NCI-H526 (cell line): ENCODE data around the gene PCDH15.
"Not testable (repeated sequence)": the region's sequence is repeated elsewhere in the genome, so short reads cannot be mapped to it uniquely, and the experiment has no call there.

Source experiments
- DNase-seq, 2 experiments: peaks; one replicate each; lab custom pipeline; 2025; lab: John Stamatoyannopoulos, UW

PCDH15 gene

GRCh38 chr10:54394598-54394997, 406.4 kb downstream of the PCDH15 start:
- DNase-seq = not testable (repeated sequence)

DNA sequence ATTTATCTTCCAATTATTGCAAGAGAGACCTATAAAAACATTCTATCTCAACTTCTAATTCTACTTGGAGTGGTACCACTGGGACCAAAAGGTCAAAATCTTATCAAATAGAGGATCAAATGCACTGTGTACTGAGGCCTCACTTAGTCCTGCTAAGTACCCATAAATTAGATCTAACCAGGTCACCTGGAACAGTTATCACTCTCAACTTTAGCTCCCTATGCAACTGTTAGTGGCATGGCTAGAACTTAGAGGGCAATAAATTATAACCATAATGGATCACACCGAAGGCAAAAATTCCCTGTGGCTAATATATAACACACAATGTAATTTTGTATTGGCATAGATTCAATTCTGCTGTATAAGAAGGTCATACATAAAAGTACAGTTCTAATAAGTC, 428.9 kb downstream of the PCDH15 start:
- no peak for DNase-seq

- DNase-seq = no peak
Observed at GRCh38 chr10:54368984-54369383, 432.0 kb downstream of the PCDH15 start.

DNA sequence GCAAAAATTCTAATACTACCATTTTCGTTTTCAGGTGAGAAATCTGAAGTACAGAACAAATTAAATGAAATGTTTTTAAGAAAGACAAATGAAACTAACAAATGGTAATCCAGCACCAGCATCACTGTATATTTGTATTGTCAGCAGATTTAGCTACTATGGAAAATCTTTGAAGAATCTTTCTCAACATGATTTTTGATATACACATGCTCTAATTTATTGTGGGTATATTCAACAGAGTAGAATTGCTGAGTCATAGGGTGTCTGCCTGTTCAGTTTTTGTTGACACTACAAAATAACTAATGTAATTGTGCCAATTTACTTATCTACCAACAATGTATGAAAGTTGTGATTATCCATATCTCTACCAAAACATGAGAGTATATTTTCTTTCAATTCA, 437.6 kb downstream of the PCDH15 start:
- DNase-seq = no peak

DNA sequence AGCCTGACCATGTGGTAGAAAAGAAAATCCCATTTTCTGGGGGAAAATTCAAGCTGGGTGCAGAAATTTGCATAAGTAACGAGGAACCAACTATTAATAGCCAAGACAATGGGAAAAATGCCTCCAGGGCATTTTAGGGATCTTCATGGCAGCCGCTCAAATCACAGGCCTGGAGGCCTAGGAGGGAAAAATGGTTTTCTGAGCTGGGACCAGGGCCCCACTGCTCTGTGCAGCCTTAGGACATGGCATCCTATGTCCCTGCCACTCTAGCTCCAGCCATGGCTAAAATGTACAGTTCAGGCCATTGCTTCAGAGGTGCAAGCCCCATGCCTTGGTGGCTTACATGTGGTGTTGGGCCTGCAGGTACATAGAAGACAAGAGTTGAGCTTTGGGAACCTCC, 459.0 kb downstream of the PCDH15 start:
- DNase-seq = no peak

DNA sequence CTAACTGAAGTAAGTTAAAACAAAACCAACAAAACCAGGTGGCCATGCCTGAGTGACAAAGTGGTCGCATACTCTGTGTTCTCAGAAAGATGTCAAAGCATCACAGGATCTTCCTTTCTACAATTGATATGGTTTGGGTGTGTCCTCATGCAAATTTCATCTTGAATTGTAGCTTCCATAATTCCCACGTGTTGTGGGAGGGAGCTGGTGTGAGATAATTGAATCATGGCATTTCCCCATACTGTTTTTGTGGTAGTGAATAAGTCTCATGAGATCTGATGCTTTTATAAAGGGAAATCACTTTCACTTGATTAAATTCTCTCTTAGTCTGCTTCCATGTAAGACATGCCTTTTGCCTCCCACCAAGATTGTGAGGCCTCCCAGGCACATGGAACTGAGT, 465.7 kb downstream of the PCDH15 start:
- DNase-seq = no peak

GRCh38 chr10:54319341-54319740, 481.7 kb downstream of the PCDH15 start:
- no peak for DNase-seq

DNA sequence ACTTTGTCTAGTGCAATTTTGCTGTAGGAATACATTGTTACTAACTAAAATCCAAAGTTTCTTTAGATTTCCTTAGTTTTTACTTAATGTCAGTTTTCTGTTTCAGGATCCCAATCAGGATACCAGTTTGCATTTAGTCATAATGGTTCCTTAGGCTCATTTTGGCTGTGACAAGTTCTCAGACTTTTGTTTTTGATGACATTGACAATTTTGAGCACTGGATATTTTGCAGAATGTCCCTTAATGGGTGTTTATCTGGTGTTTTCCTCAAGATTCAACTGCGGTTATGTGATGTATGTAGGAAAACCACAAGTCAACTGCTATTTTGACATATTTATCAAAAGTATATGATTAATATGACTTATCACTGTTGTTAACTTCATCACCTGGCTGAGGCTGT, 482.6 kb downstream of the PCDH15 start:
- DNase-seq = no peak

DNA sequence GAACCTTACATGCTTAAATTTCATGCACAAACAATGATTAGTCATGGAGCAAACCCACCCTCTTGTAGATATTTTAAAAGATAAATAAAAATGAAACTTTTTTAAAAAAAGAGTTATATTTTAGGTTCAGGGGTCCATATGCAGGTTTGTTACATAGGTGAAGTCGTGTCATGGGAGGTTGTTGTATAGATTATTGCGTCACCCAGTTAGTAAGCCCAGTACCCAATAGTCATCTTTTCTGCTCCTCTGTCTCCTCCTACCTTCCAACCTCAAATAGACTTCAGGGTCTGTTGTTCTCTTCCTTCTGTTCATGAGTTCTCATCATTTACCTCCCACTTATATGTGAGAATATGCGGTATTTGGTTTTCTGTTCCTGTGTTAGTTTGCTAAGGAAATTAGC, 486.6 kb downstream of the PCDH15 start:
- no peak for DNase-seq

GRCh38 chr10:54284526-54285193, 516.4 kb downstream of the PCDH15 start:
- DNase-seq = no peak

- DNase-seq = no peak
Observed at GRCh38 chr10:54282012-54282411, 519.0 kb downstream of the PCDH15 start.

DNA sequence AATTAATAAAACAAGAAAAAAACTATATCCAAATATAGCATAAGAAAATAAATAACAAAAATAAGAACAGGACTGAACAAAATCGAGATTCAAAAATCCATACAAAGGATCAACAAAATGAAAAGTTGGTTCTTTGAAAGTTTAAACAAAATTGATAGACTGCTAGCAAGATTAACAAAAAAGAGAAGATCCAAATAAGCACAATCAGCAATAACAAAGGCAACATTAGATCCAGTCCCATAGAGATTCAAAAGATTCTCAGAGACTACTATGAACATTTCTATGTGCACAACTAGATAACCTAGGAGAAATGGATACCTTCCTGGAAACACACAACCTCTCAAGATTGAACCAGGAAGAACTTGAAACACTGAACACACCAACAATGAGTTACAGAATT, 534.6 kb downstream of the PCDH15 start:
- no peak for DNase-seq

GRCh38 chr10:54262726-54263125, 538.3 kb downstream of the PCDH15 start:
- no peak for DNase-seq

GRCh38 chr10:54259104-54259503, 541.9 kb downstream of the PCDH15 start:
- DNase-seq = no peak

DNA sequence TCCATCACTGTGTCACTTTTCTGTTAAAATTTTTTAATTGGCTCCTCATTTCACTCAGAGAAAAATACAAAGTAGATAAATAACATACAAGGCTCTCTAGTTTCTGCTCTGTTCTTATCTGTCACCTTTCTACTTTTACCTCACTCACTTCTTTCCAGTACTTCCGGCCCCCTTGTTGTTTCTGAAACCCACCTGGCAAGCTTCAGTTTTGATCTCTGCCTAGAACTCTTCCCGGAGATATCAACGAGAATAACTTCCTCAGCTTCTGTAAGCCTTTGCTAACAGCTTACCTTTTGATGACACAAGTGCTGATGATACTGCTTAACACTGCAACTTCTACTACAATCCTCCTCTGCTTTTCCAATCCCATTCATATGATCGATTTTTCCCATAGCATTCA, 566.2 kb downstream of the PCDH15 start:
- no peak for DNase-seq

GRCh38 chr10:54203401-54203800, 597.6 kb downstream of the PCDH15 start:
- DNase-seq = no peak

DNA sequence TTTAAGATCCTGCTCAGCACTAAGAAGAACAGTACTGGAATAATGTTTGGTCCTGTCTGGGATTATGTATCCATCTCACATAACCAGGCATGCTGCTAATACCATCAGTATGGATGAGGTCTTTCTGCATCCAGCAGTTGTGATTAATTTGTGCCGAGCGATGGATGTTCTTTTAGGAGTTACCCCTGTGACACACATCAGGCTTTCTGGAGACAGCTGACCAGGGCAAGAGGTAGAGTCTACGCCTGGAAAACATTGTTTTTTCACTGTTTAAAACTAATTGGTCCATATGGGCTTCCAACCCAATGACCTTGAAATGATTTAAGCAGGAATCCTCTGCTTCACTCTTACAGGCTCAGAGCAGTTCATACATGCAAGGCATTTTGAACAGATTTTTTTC, 603.0 kb downstream of the PCDH15 start:
- DNase-seq = no peak

- no peak for DNase-seq
Observed at GRCh38 chr10:54194806-54195205, 606.2 kb downstream of the PCDH15 start.

DNA sequence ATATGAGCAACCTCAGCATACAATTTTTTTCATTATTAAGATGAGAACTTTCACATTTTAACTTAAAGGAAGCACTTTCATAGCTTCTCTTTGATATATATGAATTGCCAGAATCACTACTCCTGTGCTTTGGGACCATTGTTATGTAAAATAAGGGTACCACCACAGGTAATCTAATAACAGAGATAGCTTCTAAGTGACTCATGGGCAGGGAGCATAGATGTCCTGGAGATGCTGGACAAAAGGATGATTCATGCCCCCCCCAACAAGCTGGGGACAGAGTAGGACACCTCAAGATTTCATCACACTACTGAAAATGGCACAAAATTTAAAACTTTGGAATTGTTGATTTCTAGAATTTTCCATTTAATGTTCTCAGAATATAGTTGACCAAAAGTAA, 641.1 kb downstream of the PCDH15 start:
- DNase-seq = no peak

DNA sequence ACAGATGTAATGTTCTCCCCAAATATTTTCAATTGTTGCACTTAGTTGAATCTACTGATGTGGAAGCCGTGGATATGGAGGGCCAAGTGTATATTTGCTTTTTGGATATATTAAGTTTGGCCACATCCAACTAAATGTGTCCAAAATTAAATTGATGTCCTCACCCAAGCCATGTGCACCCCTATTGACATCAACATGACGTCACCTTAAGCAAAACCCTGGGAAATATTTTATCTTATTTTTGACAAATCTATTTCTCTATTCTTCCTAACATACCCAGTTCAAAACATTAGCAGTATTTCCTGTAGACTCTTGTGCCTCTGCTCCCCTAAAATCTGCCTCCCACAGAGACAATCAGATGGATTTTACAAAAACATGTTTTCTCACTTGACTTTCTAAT, 652.5 kb downstream of the PCDH15 start:
- no peak for DNase-seq

- DNase-seq = no peak
Observed at GRCh38 chr10:54139819-54140428, 661.1 kb downstream of the PCDH15 start.

GRCh38 chr10:54137396-54137795, 663.6 kb downstream of the PCDH15 start:
- DNase-seq = no peak

GRCh38 chr10:54133203-54133602, 667.8 kb downstream of the PCDH15 start:
- peak in 1 of 2 experiments; percentile 2 for DNase-seq

GRCh38 chr10:54131833-54132232, 669.2 kb downstream of the PCDH15 start:
- DNase-seq = no peak
